GM23338 (cell line): ENCODE results near the gene MICAL1. TPM values are rescaled to one million over a fixed set of nuclear protein-coding genes. Genes with fewer than 3 reads are reported as not detected.

Experiments
- CREB1 ChIP-seq: fragments of 250-450 bp; sonication (Bioruptor Pico); IDR thresholded peaks from 2 replicates; pipeline ENCODE4 v1.5.0; 2020; ENCODE audit warnings: low read depth, mild to moderate bottlenecking, moderate library complexity
- JUNB ChIP-seq: IDR thresholded peaks from one replicate; pipeline ENCODE4 v1.6.1; 2016; ENCODE audit warnings: antibody characterized with exemption; ENCODE audit not compliant: unreplicated experiment
- REST ChIP-seq: IDR thresholded peaks from one replicate; pipeline ENCODE4 v1.6.1; 2018; ENCODE audit warnings: antibody characterized with exemption; ENCODE audit not compliant: unreplicated experiment
- ZNF331 ChIP-seq: fragments of 250-450 bp; sonication (Bioruptor Pico); IDR thresholded peaks from 2 replicates; pipeline ENCODE4 v1.5.0; 2020; ENCODE audit warnings: low read depth, mild to moderate bottlenecking, moderate library complexity
- ZNF462 ChIP-seq: fragments of 250-450 bp; sonication (Bioruptor Pico); IDR thresholded peaks from 2 replicates; pipeline ENCODE4 v1.5.0; 2020; ENCODE audit warnings: mild to moderate bottlenecking, moderate library complexity
- polyA plus RNA-seq: library from polyadenylated mRNA; unstranded; fragments of >200 nt; fragmentation: Nextera tagmentation; extraction: Ambion mirVana; gene quantifications from 2 replicates; pipeline ENCODE4 v1.2.1, GENCODE V29; 2016
- total RNA-seq: library from RNA; depleted of rRNA; stranded (reverse); fragments of >200 nt; shearing (Covaris generic); gene quantifications from 2 replicates; pipeline ENCODE4 v1.2.3, GENCODE V29; 2014

Gene MICAL1
- total and polyA plus RNA-seq, 2 experiments from 2014 or later = 27.8 to 77.8 TPM

DNA sequence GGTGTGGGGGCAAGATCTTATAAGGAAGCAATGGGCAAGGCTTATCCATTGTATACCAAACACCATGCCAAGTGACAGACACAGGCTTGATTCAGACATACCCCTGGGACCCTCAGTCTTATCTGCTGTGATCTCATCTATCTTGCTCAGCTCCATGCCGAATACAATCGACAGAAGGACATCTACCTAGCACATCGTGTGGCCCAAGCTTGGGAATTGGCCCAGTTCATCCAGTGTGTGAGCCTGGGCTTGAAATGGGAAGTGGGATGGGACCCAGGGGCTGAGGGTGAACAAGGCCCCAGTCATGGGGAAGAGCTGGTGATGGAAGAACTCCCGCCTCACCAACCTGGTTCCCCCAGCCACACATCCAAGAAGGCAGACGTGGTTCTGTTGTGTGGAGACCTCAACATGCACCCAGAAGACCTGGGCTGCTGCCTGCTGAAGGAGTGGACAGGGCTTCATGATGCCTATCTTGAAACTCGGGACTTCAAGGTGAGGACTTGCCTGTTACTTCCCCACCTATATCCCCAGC is 13.1 kb downstream of the MICAL1 start (continued):
- TF ChIP-seq ZNF462 (CRISPR knock-in tag) = no peak
- TF ChIP-seq CREB1 = no peak
- TF ChIP-seq REST = no peak
- no peak for TF ChIP-seq JUNB
- no peak for TF ChIP-seq ZNF331 (CRISPR knock-in tag)
